GM12878 (cell line): ENCODE measurements around the gene KIF5C. TPM values are rescaled to one million over a fixed set of nuclear protein-coding genes. Genes with fewer than 3 reads are reported as not detected.

Experiments used
- ATAC-seq: fragments of 200-7000 bp; cut with Tn5 transposase; 3 replicates; pipeline ENCODE4 v1.9.1; 2020; ENCODE audit warnings: mild to moderate bottlenecking, moderate library complexity
- BruUV-seq: library from RNA; stranded (reverse); fragments of 400-500 nt; replicated peaks from 2 replicates; lab custom pipeline; 2021; lab: Mats Ljungman, UMichigan
- CTCF ChIA-PET: fragments of 300-600 bp; sonication (Branson Sonifier 250); formaldehyde crosslinking; extraction: SDS; loops from one replicate; lab custom pipeline; 2021; ENCODE audit warnings: inconsistent platforms; lab: Yijun Ruan, JAX
- POLR2A ChIA-PET: fragments of 350-600 bp; formaldehyde crosslinking; extraction: SDS; loops from one replicate; lab custom pipeline; 2021; ENCODE audit warnings: inconsistent platforms; lab: Charles Lee
- RAD21 ChIA-PET: fragments of 300-600 bp; sonication (Branson Sonifier 250); formaldehyde crosslinking; loops from one replicate; lab custom pipeline; 2023; ENCODE audit warnings: antibody characterized with exemption; ENCODE audit not compliant: unreplicated experiment; lab: Charles Lee
- SMC1A ChIA-PET: fragments of 300-600 bp; sonication (Branson Sonifier 250); formaldehyde crosslinking; loops from one replicate; lab custom pipeline; 2023; ENCODE audit not compliant: unreplicated experiment, uncharacterized antibody; lab: Charles Lee
- DNase-seq: peaks from one replicate; pipeline ENCODE4 v3.0.0-alpha.2; 2011; ENCODE audit warnings: low read depth, low spot score
- FAIRE-seq: peaks from 3 replicates; lab custom pipeline; 2011; peaks lifted over from hg19 to GRCh38; lab: Jason Lieb, UNC
- H2AFZ ChIP-seq: 2 replicates; pipeline ENCODE4 v1.6.0; 2011; ENCODE audit warnings: low read depth, low read length, control low read depth; ENCODE audit not compliant: control insufficient read depth
- H3K27ac ChIP-seq: 2 replicates; pipeline ENCODE4 v1.5.1; 2011; ENCODE audit warnings: control low read depth; ENCODE audit not compliant: control insufficient read depth, insufficient read depth
- H3K27me3 ChIP-seq, 2 experiments: replicated peaks in 1 of 2; 2 replicates each; pipeline versions ENCODE4 v1.6.0 to v1.6.1; 2011; ENCODE audit warnings: low read length in 1 of 2; ENCODE audit not compliant: control insufficient read depth in 2 of 2, insufficient read depth in 2 of 2
- H3K36me3 ChIP-seq, 2 experiments: 2 replicates each; pipeline ENCODE4 v1.5.1; 2011; ENCODE audit warnings: low read length in 1 of 2; ENCODE audit not compliant: control insufficient read depth in 2 of 2, insufficient read depth in 2 of 2
- H3K4me1 ChIP-seq: 2 replicates; pipeline ENCODE4 v1.6.1; 2011; ENCODE audit warnings: mild to moderate bottlenecking, low read length, moderate library complexity, mixed read lengths; ENCODE audit not compliant: control insufficient read depth, insufficient read depth
- H3K4me2 ChIP-seq: 2 replicates; pipeline ENCODE4 v1.6.0; 2011; ENCODE audit warnings: control low read depth; ENCODE audit not compliant: control insufficient read depth, insufficient read depth
- H3K4me3 ChIP-seq: fragments of 200-600 bp; sonication (generic); 2 replicates; pipeline ENCODE4 v1.5.1; 2016
- H3K79me2 ChIP-seq: 2 replicates; pipeline ENCODE4 v1.6.0; 2011; ENCODE audit warnings: low read length; ENCODE audit not compliant: control insufficient read depth, insufficient read depth
- H3K9ac ChIP-seq: 2 replicates; pipeline ENCODE4 v1.8.0; 2011; ENCODE audit warnings: low read length, control low read depth, mixed read lengths; ENCODE audit not compliant: control insufficient read depth, insufficient read depth
- H3K9me3 ChIP-seq: replicated peaks from 3 replicates; pipeline ENCODE4 v1.5.1; 2011; ENCODE audit warnings: mild to moderate bottlenecking, low read length; ENCODE audit not compliant: control insufficient read depth, insufficient read depth
- H4K20me1 ChIP-seq: 2 replicates; pipeline ENCODE4 v1.6.0; 2011; ENCODE audit not compliant: control insufficient read depth, insufficient read depth
- BRCA1 ChIP-seq: IDR thresholded peaks from 2 replicates; pipeline ENCODE4 v1.6.1; 2011; ENCODE audit warnings: low read depth, low read length, improper control_type of control experiment
- ETV6 ChIP-seq, 2 experiments: fragments of 450-650 bp in 1 of 2; IDR thresholded peaks in 1 of 2; conservative IDR thresholded peaks in 1 of 2; 2 replicates each; pipeline ENCODE4 v1.6.1; 2014; ENCODE audit warnings: antibody characterized with exemption in 1 of 2, borderline replicate concordance in 1 of 2, low read depth in 1 of 2, mild to moderate bottlenecking in 1 of 2, moderate library complexity in 1 of 2
- GABPA ChIP-seq: IDR thresholded peaks from 2 replicates; pipeline ENCODE4 v1.6.1; 2014; ENCODE audit warnings: antibody characterized with exemption, low read depth, mild to moderate bottlenecking, inconsistent platforms
- HCFC1 ChIP-seq: fragments of 150-350 bp; IDR thresholded peaks from 2 replicates; pipeline ENCODE4 v1.6.1; 2014; ENCODE audit warnings: low read length
- HDAC2 ChIP-seq: fragments of 200-600 bp; sonication (generic); IDR thresholded peaks from 2 replicates; pipeline ENCODE4 v1.6.1; 2017
- IKZF1 ChIP-seq: fragments of 450-650 bp; conservative IDR thresholded peaks from 2 replicates; pipeline ENCODE4 v1.6.1; 2017; ENCODE audit warnings: antibody characterized with exemption, mild to moderate bottlenecking
- IRF4 ChIP-seq: IDR thresholded peaks from 2 replicates; pipeline ENCODE4 v1.6.1; 2011; ENCODE audit warnings: low read depth, low read length
- NR2F1 ChIP-seq: fragments of 450-650 bp; conservative IDR thresholded peaks from 2 replicates; pipeline ENCODE4 v1.6.1; 2017; ENCODE audit warnings: mild to moderate bottlenecking
- PAX8 ChIP-seq: fragments of 450-650 bp; IDR thresholded peaks from 2 replicates; pipeline ENCODE4 v1.6.1; 2017; ENCODE audit warnings: mild to moderate bottlenecking, moderate library complexity
- POLR2AphosphoS2 ChIP-seq: IDR thresholded peaks from 2 replicates; pipeline ENCODE4 v1.6.1; 2011; ENCODE audit warnings: low read depth, mild to moderate bottlenecking, low read length, improper control_type of control experiment, moderate library complexity
- RCOR1 ChIP-seq: conservative IDR thresholded peaks from 2 replicates; pipeline ENCODE4 v1.6.1; 2012; ENCODE audit warnings: low read depth, low read length, improper control_type of control experiment
- SIX5 ChIP-seq: IDR thresholded peaks from 2 replicates; pipeline ENCODE4 v1.6.1; 2011; ENCODE audit warnings: mild to moderate bottlenecking, low read depth, low read length, moderate library complexity; ENCODE audit not compliant: severe bottlenecking
- SMARCA5 ChIP-seq: fragments of 450-650 bp; IDR thresholded peaks from 2 replicates; pipeline ENCODE4 v1.6.1; 2017; ENCODE audit warnings: mild to moderate bottlenecking
- SMC3 ChIP-seq: IDR thresholded peaks from 2 replicates; pipeline ENCODE4 v1.6.1; 2011; ENCODE audit warnings: low read length, improper control_type of control experiment, borderline replicate concordance
- SRF ChIP-seq, 2 experiments: IDR thresholded peaks; 2 replicates each; pipeline ENCODE4 v1.6.1; 2011; ENCODE audit warnings: low read depth in 2 of 2, low read length in 2 of 2, mild to moderate bottlenecking in 1 of 2, moderate library complexity in 1 of 2
- ZBTB40 ChIP-seq: fragments of 450-650 bp; IDR thresholded peaks from 2 replicates; pipeline ENCODE4 v1.6.1; 2016; ENCODE audit warnings: mild to moderate bottlenecking, moderate library complexity, borderline replicate concordance
- WGBS: methylation state at CpG from one replicate; pipeline ENCODE4 v1.1.6; 2016; ENCODE audit warnings: low lambda C conversion rate; ENCODE audit not compliant: insufficient replicate concordance, insufficient coverage; ENCODE audit errors: missing lambda C conversion rate; 5-methylcytosine and 5-hydroxymethylcytosine counted together
- in situ Hi-C: fragments of 300-500 bp; cut with MboI; formaldehyde crosslinking; loops from 9 replicates; pipeline ENCODE4 v1.14.3; 2018; ENCODE audit warnings: mixed read lengths
- intact Hi-C: fragments of 100-400 bp; cut with micrococcal nuclease; formaldehyde crosslinking; loops from one replicate; pipeline ENCODE4 v1.14.2; 2022; ENCODE audit not compliant: unreplicated experiment
- polyA plus RNA-seq, 11 experiments: library from polyadenylated mRNA; depleted of rRNA in 4 of 11; unstranded in 6 of 11; stranded (reverse) in 5 of 11; fragments of >200 nt; fragmentation: Nextera tagmentation in 4 of 11; fragmentation: Illumina TruSeq in 1 of 11; extraction: Ambion mirVana in 4 of 11; extraction: Trizol in 1 of 11; gene quantifications; 1 replicate in 1 of 11; 2 replicates in 10 of 11; pipeline versions ENCODE4 v1.2.1 to v1.2.3, GENCODE V29; 2011 to 2016; ENCODE audit warnings: inconsistent platforms in 2 of 11, missing spikeins in 2 of 11, low read depth in 1 of 11
- total RNA-seq, 4 experiments: library from RNA; depleted of rRNA in 3 of 4; stranded (reverse); fragments of >200 nt in 3 of 4; fragmentation: Illumina TruSeq in 1 of 4; extraction: Trizol in 1 of 4; gene quantifications; 2 replicates each; pipeline versions ENCODE4 v1.2.1 to v1.2.3, GENCODE V29; 2013 to 2021

The KIF5C gene
- total and polyA plus RNA-seq, 10 of the 15 experiments (the other 5 are each of a cell fraction or from before 2014, with no cell fraction given) = 0.08 to 0.49 (median 0.24) TPM

- TF ChIP-seq IRF4 = no peak
Measured at GRCh38 chr2:149031396-149031795, 156.4 kb downstream of the KIF5C start (continued).

DNA sequence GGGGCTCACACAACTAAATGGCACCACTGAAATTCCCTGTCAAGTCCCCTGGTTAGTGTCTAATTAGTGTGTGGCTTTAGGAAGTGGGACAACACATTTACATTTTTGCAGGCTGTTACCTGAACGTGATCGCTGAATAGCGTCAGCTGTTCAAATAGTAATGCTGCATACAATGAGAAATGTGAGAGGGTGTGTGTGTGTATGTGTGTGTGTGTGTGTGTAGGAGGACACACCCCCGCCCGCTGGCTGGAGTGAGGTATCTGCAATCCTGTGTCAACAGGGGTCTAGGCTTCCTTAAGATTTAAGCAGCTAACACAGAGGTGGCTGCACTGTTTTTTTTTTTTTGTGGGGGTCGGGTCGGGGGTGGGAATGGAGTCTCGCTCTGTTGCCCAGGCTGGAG, 158.7 kb downstream of the KIF5C start:
- in situ Hi-C loops (no loop called here), intact Hi-C loops (no loop called here)
- FAIRE-seq (no peak), ATAC-seq (no peak), DNase-seq (no peak)
- BruUV-seq = no TSS peak
- no peak for TF ChIP-seq RCOR1
- no peak for TF ChIP-seq BRCA1
- TF ChIP-seq SMC3 = no peak
- no peak for TF ChIP-seq ZBTB40
- TF ChIP-seq NR2F1 = no peak
- no peak for TF ChIP-seq HCFC1
- no peak for TF ChIP-seq HDAC2
- TF ChIP-seq POLR2AphosphoS2 = no peak
- TF ChIP-seq SMARCA5 = no peak
- TF ChIP-seq SRF (IDR thresholded peaks at IDR 0.05; ENCODE audit: low read depth in 2 of 2, low read length in 2 of 2) = no peak
- TF ChIP-seq IKZF1 = no peak
- no peak for TF ChIP-seq SIX5
- no peak for TF ChIP-seq ETV6 (conservative IDR thresholded peaks at IDR 0.05 in 1 of 2, IDR thresholded peaks at IDR 0.05 in 1 of 2; ENCODE audit: borderline replicate concordance in 1 of 2, low read depth in 1 of 2)
- no peak for TF ChIP-seq GABPA
- no peak for TF ChIP-seq PAX8
- WGBS = 85% methylated on average over 5 of the region's 8 CpGs
- Histone ChIP-seq H3K9me3 (no peaks in the 10 kb centered on the region), H3K27ac (no peak overlapping the region), H3K36me3 (no peaks in the 10 kb centered on the region), H3K4me2 (no peak overlapping the region), H3K4me3 (no peak overlapping the region), H3K79me2 (no peaks in the 10 kb centered on the region), H3K27me3 (no peaks in the 10 kb centered on the region), H3K9ac (no peak overlapping the region), H3K4me1 (peaks cover 23% of the 10 kb centered on the region), H2AFZ (no peak overlapping the region), H4K20me1 (no peaks in the 10 kb centered on the region)
- CTCF ChIA-PET = interaction anchor here (18.0 kb wide), 1 partner anchor 12 kb away, joined by 508 read pairs; no protein-coding TSS in a partner anchor
- SMC1A ChIA-PET = interaction anchor here (1.4 to 16.5 kb wide), 3 partner anchors 14 to 26 kb away, joined by 3 to 327 read pairs (median 3); no protein-coding TSS in a partner anchor
- POLR2A ChIA-PET = interaction anchor here (0.8 kb wide), 1 partner anchor 12 kb away, joined by 5 read pairs; no protein-coding TSS in a partner anchor
- RAD21 ChIA-PET = interaction anchor here (0.7 to 10.5 kb wide), 2 partner anchors 16 to 173 kb away, joined by 4 to 107 read pairs; no protein-coding TSS in a partner anchor
